ENCODE data around the gene CNOT4.
A peak's percentile ranks its signal among the peaks of the same experiment; 100 is the strongest.
"Not testable (repeated sequence)": the region's sequence is repeated elsewhere in the genome, so short reads cannot be mapped to it uniquely, and the experiment has no call there.

CNOT4 gene

DNA sequence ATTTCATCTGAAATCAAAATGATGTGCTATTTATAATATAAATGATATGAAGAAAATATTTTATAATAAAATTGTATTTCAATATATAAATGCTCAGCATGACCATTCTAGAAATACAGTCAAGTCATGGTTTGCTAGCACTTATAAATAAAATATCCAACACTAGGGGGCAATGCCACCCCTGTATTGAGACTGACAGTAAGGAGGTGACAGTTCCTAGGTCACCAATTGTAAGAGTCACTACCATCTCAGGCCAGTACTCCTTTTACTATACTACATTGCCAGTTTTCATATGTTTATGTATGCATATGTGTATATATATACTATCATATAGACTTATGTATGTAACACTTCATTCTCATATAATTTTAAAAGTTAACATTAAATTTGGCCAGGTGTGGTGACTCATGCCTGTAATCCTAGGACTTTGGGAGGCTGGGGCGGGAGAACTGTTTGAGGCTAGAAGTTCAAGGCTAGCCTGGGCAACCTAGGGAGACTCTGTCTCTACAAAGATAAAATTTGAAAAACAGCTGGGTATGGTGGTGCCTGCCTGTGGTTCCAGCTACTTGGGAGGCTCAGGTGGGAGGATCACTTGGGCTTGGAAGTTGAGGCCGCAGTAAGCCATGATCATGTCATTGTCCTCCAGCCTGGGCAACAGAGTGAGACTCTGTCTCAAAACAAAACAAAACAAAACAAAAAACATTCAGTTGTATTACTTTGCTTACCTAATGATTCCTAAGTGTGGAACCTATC, 2.4 kb upstream of the CNOT4 start:
- H3K4me1 ChIP-seq (ENCODE audit: control insufficient read depth, insufficient read depth, low read length) = peaks cover 11% of the 10 kb centered on the region; the same call in 1 of the 2 replicates
- H3K27ac ChIP-seq (ENCODE audit: low read depth, low read length) = no peak overlapping the region
- H3K4me3 ChIP-seq (ENCODE audit: low read depth, low read length) = no peak overlapping the region
- no peaks in the 10 kb centered on the region for H3K9me3 ChIP-seq (ENCODE audit: control insufficient read depth, insufficient read depth, low read length)
- H3K36me3 ChIP-seq (ENCODE audit: control insufficient read depth, insufficient read depth, low read length) = no peaks in the 10 kb centered on the region
- H3K27me3 ChIP-seq (ENCODE audit: control insufficient read depth, insufficient read depth, low read length) = peaks cover 5% of the 10 kb centered on the region; the same call in 1 of the 2 replicates
- no peak overlapping the region for H3K9ac ChIP-seq (ENCODE audit: low read depth, low read length)

- no peak overlapping the region for H3K27ac ChIP-seq (ENCODE audit: low read depth, low read length)
- H3K9me3 ChIP-seq (ENCODE audit: control insufficient read depth, insufficient read depth, low read length) = no peaks in the 10 kb centered on the region
- peaks cover 5% of the 10 kb centered on the region; the same call in 1 of the 2 replicates for H3K27me3 ChIP-seq (ENCODE audit: control insufficient read depth, insufficient read depth, low read length)
- H3K36me3 ChIP-seq (ENCODE audit: control insufficient read depth, insufficient read depth, low read length) = no peaks in the 10 kb centered on the region
- peaks cover 11% of the 10 kb centered on the region; the same call in 1 of the 2 replicates for H3K4me1 ChIP-seq (ENCODE audit: control insufficient read depth, insufficient read depth, low read length)
- H3K9ac ChIP-seq (ENCODE audit: low read depth, low read length) = peak overlapping the region; percentile 76
- peak overlapping the region; percentile 94 for H3K4me3 ChIP-seq (ENCODE audit: low read depth, low read length)
Measured at GRCh38 chr7:135510592-135511183, 786 bp upstream of the CNOT4 start.

DNA sequence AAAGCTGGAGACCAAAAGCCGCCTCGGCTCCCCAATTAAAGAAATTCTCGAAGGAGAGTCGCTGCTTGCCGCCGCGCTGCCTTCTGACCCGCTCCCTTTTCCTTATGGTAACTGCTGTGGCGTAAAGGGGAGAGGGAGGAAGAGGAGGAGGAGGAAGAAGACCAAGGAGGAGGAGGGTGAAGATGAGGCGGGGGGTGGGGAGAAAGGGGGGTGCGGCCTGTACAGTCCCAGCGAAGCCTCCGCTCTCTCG, 388 bp downstream of the CNOT4 start:
- H3K4me1 ChIP-seq (ENCODE audit: control insufficient read depth, insufficient read depth, low read length) = peaks cover 11% of the 10 kb centered on the region; the same call in 1 of the 2 replicates
- H3K27me3 ChIP-seq (ENCODE audit: control insufficient read depth, insufficient read depth, low read length) = peaks cover 5% of the 10 kb centered on the region; the same call in 1 of the 2 replicates
- no peaks in the 10 kb centered on the region for H3K9me3 ChIP-seq (ENCODE audit: control insufficient read depth, insufficient read depth, low read length)
- H3K36me3 ChIP-seq (ENCODE audit: control insufficient read depth, insufficient read depth, low read length) = no peaks in the 10 kb centered on the region
- H3K9ac ChIP-seq (ENCODE audit: low read depth, low read length) = peak overlapping the region; percentile 96
- peak overlapping the region; percentile 98 for H3K27ac ChIP-seq (ENCODE audit: low read depth, low read length)
- peak overlapping the region; percentile 94 for H3K4me3 ChIP-seq (ENCODE audit: low read depth, low read length)

DNA sequence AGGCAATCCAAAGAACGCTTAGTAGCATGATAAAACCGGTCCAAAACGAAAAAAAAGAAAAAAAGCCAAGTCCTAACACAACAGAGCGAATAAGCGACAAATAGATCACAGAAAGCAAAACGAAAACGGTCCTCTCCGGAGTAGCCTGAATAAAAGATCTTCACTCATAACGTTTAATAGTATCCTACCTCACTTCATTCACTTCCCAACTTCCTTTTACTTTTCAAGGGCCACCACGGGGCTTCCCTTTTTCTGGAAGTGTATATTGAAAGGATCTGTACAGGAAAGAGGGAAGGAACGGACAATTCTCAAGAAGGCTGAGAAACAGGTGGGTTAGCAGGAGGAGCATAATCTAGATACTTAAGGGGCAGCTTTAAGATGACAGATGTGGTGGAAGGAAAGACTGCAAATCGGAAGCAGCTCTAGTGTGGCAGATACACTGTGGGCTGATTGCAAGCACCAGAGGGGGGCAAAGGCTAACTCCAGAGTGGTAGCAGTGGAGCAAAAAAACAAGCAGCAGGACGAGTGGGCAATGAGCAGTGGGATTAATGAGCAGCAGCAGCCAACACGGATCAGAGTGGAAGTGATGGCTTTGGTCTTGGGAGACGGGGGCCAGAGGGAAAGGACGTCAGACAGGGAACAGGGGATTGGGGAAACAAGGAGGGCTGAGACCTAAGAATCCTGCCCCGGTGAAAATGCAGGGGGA, 866 bp downstream of the CNOT4 start:
- Histone ChIP-seq H3K9ac (ENCODE audit: low read depth, low read length) (peak overlapping the region; percentile 96), H3K27ac (ENCODE audit: low read depth, low read length) (peak overlapping the region; percentile 98), H3K36me3 (ENCODE audit: control insufficient read depth, insufficient read depth, low read length) (no peaks in the 10 kb centered on the region), H3K4me1 (ENCODE audit: control insufficient read depth, insufficient read depth, low read length) (peaks cover 11% of the 10 kb centered on the region; the same call in 1 of the 2 replicates), H3K4me3 (ENCODE audit: low read depth, low read length) (peak overlapping the region; percentile 94), H3K9me3 (ENCODE audit: control insufficient read depth, insufficient read depth, low read length) (no peaks in the 10 kb centered on the region), H3K27me3 (ENCODE audit: control insufficient read depth, insufficient read depth, low read length) (peaks cover 5% of the 10 kb centered on the region; the same call in 1 of the 2 replicates)

DNA sequence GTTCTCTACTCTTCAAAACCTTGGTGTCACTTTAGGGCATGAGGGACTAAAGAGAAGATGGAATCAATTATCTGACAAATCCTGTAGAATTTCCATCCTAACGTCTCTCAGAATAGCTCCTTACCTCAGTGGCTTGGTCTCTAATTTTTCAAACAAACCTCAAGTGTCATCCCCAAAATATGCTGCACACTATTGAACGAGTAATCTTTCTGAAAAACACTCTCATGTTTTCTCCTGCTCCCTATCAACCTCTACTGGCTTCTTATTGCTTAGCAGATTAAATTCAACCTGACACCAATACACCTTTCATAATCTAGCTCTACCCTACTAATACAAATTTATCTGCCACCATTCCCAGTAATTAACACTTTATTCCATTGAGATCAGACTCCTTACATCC, 8.5 kb downstream of the CNOT4 start:
- Histone ChIP-seq H3K27ac (ENCODE audit: low read depth, low read length) (no peak overlapping the region), H3K9ac (ENCODE audit: low read depth, low read length) (no peak overlapping the region), H3K36me3 (ENCODE audit: control insufficient read depth, insufficient read depth, low read length) (no peaks in the 10 kb centered on the region), H3K27me3 (ENCODE audit: control insufficient read depth, insufficient read depth, low read length) (no peaks in the 10 kb centered on the region), H3K4me3 (ENCODE audit: low read depth, low read length) (no peak overlapping the region), H3K9me3 (ENCODE audit: control insufficient read depth, insufficient read depth, low read length) (no peaks in the 10 kb centered on the region), H3K4me1 (ENCODE audit: control insufficient read depth, insufficient read depth, low read length) (peaks cover 16% of the 10 kb centered on the region)

DNA sequence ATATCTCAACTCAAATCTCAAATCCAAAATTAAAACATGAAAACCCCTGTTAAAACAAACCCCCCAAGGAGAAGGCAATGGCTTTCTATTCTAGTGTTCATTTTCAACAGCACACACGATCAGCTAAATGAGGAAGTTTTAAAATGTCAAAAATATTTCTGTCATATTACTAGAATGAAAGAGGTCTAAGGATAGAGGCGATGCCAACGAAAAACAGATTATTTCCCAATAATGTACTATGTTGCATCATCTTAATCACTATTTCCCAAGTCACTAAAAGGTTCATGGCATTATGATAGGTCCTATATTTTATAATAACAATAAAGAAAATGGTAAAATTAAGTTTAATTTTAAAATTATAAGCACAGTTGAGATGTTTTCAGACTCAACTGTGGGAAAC, 10.1 kb downstream of the CNOT4 start:
- peaks cover 16% of the 10 kb centered on the region for H3K4me1 ChIP-seq (ENCODE audit: control insufficient read depth, insufficient read depth, low read length)
- H3K27me3 ChIP-seq (ENCODE audit: control insufficient read depth, insufficient read depth, low read length) = no peaks in the 10 kb centered on the region
- no peaks in the 10 kb centered on the region for H3K36me3 ChIP-seq (ENCODE audit: control insufficient read depth, insufficient read depth, low read length)
- H3K27ac ChIP-seq (ENCODE audit: low read depth, low read length) = no peak overlapping the region
- H3K4me3 ChIP-seq (ENCODE audit: low read depth, low read length) = no peak overlapping the region
- H3K9ac ChIP-seq (ENCODE audit: low read depth, low read length) = no peak overlapping the region
- no peaks in the 10 kb centered on the region for H3K9me3 ChIP-seq (ENCODE audit: control insufficient read depth, insufficient read depth, low read length)

DNA sequence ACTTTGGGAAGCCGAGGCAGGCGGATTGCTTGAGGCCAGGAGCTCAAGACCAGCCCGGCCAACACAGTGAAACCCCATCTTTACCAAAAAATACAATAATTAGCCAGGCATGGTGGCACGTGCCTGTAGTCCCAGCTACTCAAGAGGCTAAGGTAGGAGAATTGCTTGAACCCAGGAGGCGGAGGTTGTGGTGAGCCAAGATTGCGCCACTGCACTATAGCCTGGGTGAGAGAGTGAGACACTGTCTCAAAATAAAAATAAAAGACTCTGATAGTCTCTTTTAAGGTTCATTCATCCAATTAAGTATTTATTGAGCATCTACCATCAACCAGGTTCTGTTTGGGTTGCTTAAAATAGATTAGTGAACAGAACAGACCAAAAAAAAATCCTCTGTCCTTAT, 12.7 kb downstream of the CNOT4 start:
- not testable (repeated sequence) for H3K4me3 ChIP-seq (ENCODE audit: low read depth, low read length); H3K9ac ChIP-seq (ENCODE audit: low read depth, low read length); H3K36me3 ChIP-seq (ENCODE audit: control insufficient read depth, insufficient read depth, low read length); H3K27me3 ChIP-seq (ENCODE audit: control insufficient read depth, insufficient read depth, low read length); H3K9me3 ChIP-seq (ENCODE audit: control insufficient read depth, insufficient read depth, low read length); H3K27ac ChIP-seq (ENCODE audit: low read depth, low read length)
- H3K4me1 ChIP-seq (ENCODE audit: control insufficient read depth, insufficient read depth, low read length) = peaks cover 16% of the 10 kb centered on the region

DNA sequence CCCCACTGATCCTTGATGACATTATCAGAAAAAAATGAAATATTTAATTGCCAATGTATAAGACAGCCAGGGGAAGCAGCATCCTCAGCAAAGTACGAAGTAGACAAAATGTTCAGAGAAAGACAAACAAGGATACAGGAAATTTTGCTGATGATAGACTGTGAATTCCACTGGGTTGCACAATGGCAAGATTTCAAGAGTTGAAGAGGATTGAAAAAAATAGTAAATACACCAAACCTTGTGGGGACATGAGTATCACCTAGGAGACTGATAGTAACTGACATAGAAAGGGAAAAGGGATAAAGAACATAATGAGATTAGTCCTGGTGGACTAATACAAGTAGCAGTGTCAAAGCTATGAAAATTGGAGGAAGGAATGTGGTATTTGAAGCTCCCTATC, 16.5 kb downstream of the CNOT4 start:
- H3K36me3 ChIP-seq (ENCODE audit: control insufficient read depth, insufficient read depth, low read length) = no peaks in the 10 kb centered on the region
- H3K27me3 ChIP-seq (ENCODE audit: control insufficient read depth, insufficient read depth, low read length) = no peaks in the 10 kb centered on the region
- no peak overlapping the region for H3K27ac ChIP-seq (ENCODE audit: low read depth, low read length)
- no peak overlapping the region for H3K4me3 ChIP-seq (ENCODE audit: low read depth, low read length)
- H3K4me1 ChIP-seq (ENCODE audit: control insufficient read depth, insufficient read depth, low read length) = no peaks in the 10 kb centered on the region
- H3K9ac ChIP-seq (ENCODE audit: low read depth, low read length) = no peak overlapping the region
- H3K9me3 ChIP-seq (ENCODE audit: control insufficient read depth, insufficient read depth, low read length) = no peaks in the 10 kb centered on the region

- no peak overlapping the region for H3K27ac ChIP-seq (ENCODE audit: low read depth, low read length)
- H3K4me1 ChIP-seq (ENCODE audit: control insufficient read depth, insufficient read depth, low read length) = no peaks in the 10 kb centered on the region
- no peaks in the 10 kb centered on the region for H3K9me3 ChIP-seq (ENCODE audit: control insufficient read depth, insufficient read depth, low read length)
- no peak overlapping the region for H3K4me3 ChIP-seq (ENCODE audit: low read depth, low read length)
- H3K9ac ChIP-seq (ENCODE audit: low read depth, low read length) = no peak overlapping the region
- no peaks in the 10 kb centered on the region for H3K27me3 ChIP-seq (ENCODE audit: control insufficient read depth, insufficient read depth, low read length)
- no peaks in the 10 kb centered on the region for H3K36me3 ChIP-seq (ENCODE audit: control insufficient read depth, insufficient read depth, low read length)
Measured at GRCh38 chr7:135492151-135492550, 17.8 kb downstream of the CNOT4 start.

- H3K4me3 ChIP-seq (ENCODE audit: low read depth, low read length) = no peak overlapping the region
- H3K4me1 ChIP-seq (ENCODE audit: control insufficient read depth, insufficient read depth, low read length) = peaks cover 4% of the 10 kb centered on the region; the same call in 1 of the 2 replicates
- H3K9ac ChIP-seq (ENCODE audit: low read depth, low read length) = no peak overlapping the region
- no peak overlapping the region for H3K27ac ChIP-seq (ENCODE audit: low read depth, low read length)
- H3K9me3 ChIP-seq (ENCODE audit: control insufficient read depth, insufficient read depth, low read length) = no peaks in the 10 kb centered on the region
- H3K27me3 ChIP-seq (ENCODE audit: control insufficient read depth, insufficient read depth, low read length) = no peaks in the 10 kb centered on the region
- H3K36me3 ChIP-seq (ENCODE audit: control insufficient read depth, insufficient read depth, low read length) = no peaks in the 10 kb centered on the region
Measured at GRCh38 chr7:135490783-135491182, 19.1 kb downstream of the CNOT4 start.

DNA sequence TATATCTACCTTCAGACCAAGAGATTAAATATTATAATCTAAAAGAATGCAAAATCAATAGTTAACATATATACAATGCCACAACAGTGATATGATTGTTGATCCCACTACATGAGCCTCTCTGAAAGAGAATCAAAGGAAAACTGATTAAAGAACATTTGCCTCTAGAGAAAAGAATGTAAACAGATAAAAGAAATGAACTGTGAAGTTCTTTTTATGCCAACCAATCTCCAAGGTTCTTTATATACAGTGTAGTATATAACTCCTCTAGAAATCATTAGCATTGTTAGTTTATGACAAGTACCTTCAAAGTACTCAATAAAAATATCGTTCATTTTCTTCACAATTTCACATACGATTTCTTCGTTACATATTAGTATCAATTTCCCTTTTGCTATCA, 20.1 kb downstream of the CNOT4 start:
- Histone ChIP-seq H3K36me3 (ENCODE audit: control insufficient read depth, insufficient read depth, low read length) (no peaks in the 10 kb centered on the region), H3K27ac (ENCODE audit: low read depth, low read length) (no peak overlapping the region), H3K9ac (ENCODE audit: low read depth, low read length) (no peak overlapping the region), H3K27me3 (ENCODE audit: control insufficient read depth, insufficient read depth, low read length) (no peaks in the 10 kb centered on the region), H3K4me1 (ENCODE audit: control insufficient read depth, insufficient read depth, low read length) (peaks cover 4% of the 10 kb centered on the region; the same call in 1 of the 2 replicates), H3K9me3 (ENCODE audit: control insufficient read depth, insufficient read depth, low read length) (no peaks in the 10 kb centered on the region), H3K4me3 (ENCODE audit: low read depth, low read length) (no peak overlapping the region)
